PC-3 (cell line): Measurements from ENCODE around the gene RAB14.

Source experiments
- EZH2phosphoT487 ChIP-seq: fragments of 300-600 bp; sonication (generic); IDR thresholded peaks from 2 replicates; pipeline ENCODE4 v1.6.1; 2018; ENCODE audit warnings: mild to moderate bottlenecking, antibody characterized with exemption, low read length, borderline replicate concordance
- TF ChIP-seq, protein P1 (sequence below): fragments of 300-600 bp; sonication (generic); conservative IDR thresholded peaks from 2 replicates; pipeline ENCODE4 v1.5.1; 2017; ENCODE audit warnings: antibody characterized with exemption, low read depth, mild to moderate bottlenecking, low read length

DNA sequence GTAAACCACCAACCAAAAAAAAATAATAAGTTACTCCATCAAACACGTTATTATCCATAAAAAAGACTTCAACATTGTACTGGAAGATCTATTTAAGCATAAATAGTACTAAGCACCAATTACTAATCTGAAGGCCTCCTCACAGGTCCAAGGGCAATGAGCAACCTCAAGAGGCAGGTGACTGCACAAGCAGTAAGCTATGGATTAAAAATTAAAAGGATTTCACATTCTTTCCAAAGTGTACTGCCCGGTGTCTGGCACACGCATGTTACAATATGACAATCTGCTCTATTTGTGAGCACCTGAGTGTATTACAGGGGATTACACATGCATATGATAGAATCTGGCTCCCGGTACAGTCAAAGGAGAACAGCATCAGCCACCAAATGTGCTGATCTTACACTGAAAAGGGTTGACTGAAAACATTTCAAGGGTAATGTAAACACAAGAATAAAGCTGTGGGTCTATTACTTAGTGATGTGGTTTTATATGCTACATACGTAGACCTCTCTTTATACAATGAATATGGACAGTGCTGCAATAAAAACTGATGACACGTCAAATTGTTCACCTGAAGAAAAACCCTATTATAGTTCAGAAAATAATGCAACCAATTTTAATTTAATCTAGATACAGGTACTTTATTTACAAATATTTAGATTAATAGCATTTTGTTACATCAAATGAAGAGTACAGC is 22.8 kb downstream of the RAB14 start:
- TF ChIP-seq, protein P1, sequence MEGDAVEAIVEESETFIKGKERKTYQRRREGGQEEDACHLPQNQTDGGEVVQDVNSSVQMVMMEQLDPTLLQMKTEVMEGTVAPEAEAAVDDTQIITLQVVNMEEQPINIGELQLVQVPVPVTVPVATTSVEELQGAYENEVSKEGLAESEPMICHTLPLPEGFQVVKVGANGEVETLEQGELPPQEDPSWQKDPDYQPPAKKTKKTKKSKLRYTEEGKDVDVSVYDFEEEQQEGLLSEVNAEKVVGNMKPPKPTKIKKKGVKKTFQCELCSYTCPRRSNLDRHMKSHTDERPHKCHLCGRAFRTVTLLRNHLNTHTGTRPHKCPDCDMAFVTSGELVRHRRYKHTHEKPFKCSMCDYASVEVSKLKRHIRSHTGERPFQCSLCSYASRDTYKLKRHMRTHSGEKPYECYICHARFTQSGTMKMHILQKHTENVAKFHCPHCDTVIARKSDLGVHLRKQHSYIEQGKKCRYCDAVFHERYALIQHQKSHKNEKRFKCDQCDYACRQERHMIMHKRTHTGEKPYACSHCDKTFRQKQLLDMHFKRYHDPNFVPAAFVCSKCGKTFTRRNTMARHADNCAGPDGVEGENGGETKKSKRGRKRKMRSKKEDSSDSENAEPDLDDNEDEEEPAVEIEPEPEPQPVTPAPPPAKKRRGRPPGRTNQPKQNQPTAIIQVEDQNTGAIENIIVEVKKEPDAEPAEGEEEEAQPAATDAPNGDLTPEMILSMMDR: no peak
- no peak for TF ChIP-seq EZH2phosphoT487
